Mesendoderm (in vitro differentiated cells): ENCODE data around the gene FAM186B.

Source experiments
- DNase-seq: peaks from one replicate; pipeline ENCODE4 v3.0.0; 2013
- H2AK5ac ChIP-seq: 2 replicates; pipeline ENCODE4 v1.6.1; 2013; ENCODE audit warnings: low read length, inconsistent platforms
- H2BK120ac ChIP-seq: 2 replicates; pipeline ENCODE4 v1.6.1; 2013; ENCODE audit warnings: low read depth, mild to moderate bottlenecking, low read length, moderate library complexity, mixed read lengths
- H2BK15ac ChIP-seq: replicated peaks from 2 replicates; pipeline ENCODE4 v1.6.1; 2013; ENCODE audit warnings: low read depth, mild to moderate bottlenecking, moderate library complexity
- H2BK5ac ChIP-seq: 2 replicates; pipeline ENCODE4 v1.6.1; 2013; ENCODE audit warnings: low read length, inconsistent platforms
- H3K18ac ChIP-seq: 2 replicates; pipeline ENCODE4 v1.6.1; 2013; ENCODE audit warnings: mild to moderate bottlenecking, low read length, mixed read lengths
- H3K23ac ChIP-seq: one replicate; pipeline ENCODE4 v1.6.1; 2013; ENCODE audit warnings: low read length
- H3K27ac ChIP-seq: 2 replicates; pipeline ENCODE4 v1.5.1; 2013; ENCODE audit warnings: low read depth, mild to moderate bottlenecking, inconsistent platforms, low read length, moderate library complexity
- H3K27me3 ChIP-seq: 2 replicates; pipeline ENCODE4 v1.6.1; 2013; ENCODE audit warnings: low read length, control low read depth, mild to moderate bottlenecking, inconsistent platforms; ENCODE audit not compliant: insufficient read depth, poor library complexity
- H3K36me3 ChIP-seq: 2 replicates; pipeline ENCODE4 v1.6.1; 2013; ENCODE audit warnings: low read length, inconsistent platforms; ENCODE audit not compliant: control insufficient read depth, insufficient read depth
- H3K4ac ChIP-seq: one replicate; pipeline ENCODE4 v1.6.1; 2013; ENCODE audit warnings: low read depth, mild to moderate bottlenecking, low read length, moderate library complexity
- H3K4me1 ChIP-seq: 2 replicates; pipeline ENCODE4 v1.6.1; 2013; ENCODE audit warnings: low read depth, low read length, inconsistent platforms; ENCODE audit not compliant: control insufficient read depth
- H3K4me2 ChIP-seq: 2 replicates; pipeline ENCODE4 v1.6.1; 2013; ENCODE audit warnings: low read length
- H3K4me3 ChIP-seq: 2 replicates; pipeline ENCODE4 v1.5.1; 2013; ENCODE audit warnings: mild to moderate bottlenecking, low read length
- H3K56ac ChIP-seq: one replicate; pipeline ENCODE4 v1.6.1; 2013; ENCODE audit warnings: low read length
- H3K79me1 ChIP-seq: 2 replicates; pipeline ENCODE4 v1.6.1; 2013; ENCODE audit warnings: low read length, inconsistent platforms
- H3K79me2 ChIP-seq: 2 replicates; pipeline ENCODE4 v1.6.1; 2013; ENCODE audit warnings: mild to moderate bottlenecking, low read length; ENCODE audit not compliant: control insufficient read depth, insufficient read depth
- H3K9ac ChIP-seq: 2 replicates; pipeline ENCODE4 v1.6.1; 2013; ENCODE audit warnings: low read length, inconsistent platforms
- H4K5ac ChIP-seq: one replicate; pipeline ENCODE4 v1.6.1; 2013; ENCODE audit warnings: low read length
- H4K8ac ChIP-seq: one replicate; pipeline ENCODE4 v1.6.1; 2013; ENCODE audit warnings: low read depth, mild to moderate bottlenecking, control low read depth, low read length, moderate library complexity
- WGBS: extraction: QIAGEN DNeasy Blood & Tissue Kit; methylation state at CpG from one replicate; pipeline ENCODE4 v1.1.7; 2013; ENCODE audit warnings: low lambda C conversion rate, missing lambda C conversion rate; ENCODE audit not compliant: insufficient coverage; ENCODE audit errors: extremely low coverage; 5-methylcytosine and 5-hydroxymethylcytosine counted together

FAM186B gene

GRCh38 chr12:49540229-49541139 lies 65.0 kb downstream of the FAM186B start:
- Histone ChIP-seq H2BK15ac (no peak overlapping the region), H4K5ac (no peak overlapping the region), H3K18ac (no peak overlapping the region), H3K4me1 (peaks cover 2% of the 10 kb centered on the region), H2BK120ac (no peak overlapping the region), H2BK5ac (no peak overlapping the region), H3K79me2 (no peaks in the 10 kb centered on the region), H3K4ac (no peak overlapping the region), H3K27ac (no peak overlapping the region), H4K8ac (no peak overlapping the region), H3K4me3 (no peak overlapping the region), H3K23ac (no peak overlapping the region), H3K36me3 (no peaks in the 10 kb centered on the region), H3K4me2 (no peak overlapping the region), H2AK5ac (no peak overlapping the region), H3K56ac (no peak overlapping the region), H3K9ac (no peak overlapping the region), H3K79me1 (no peaks in the 10 kb centered on the region), H3K27me3 (peaks cover 50% of the 10 kb centered on the region)
- WGBS = no CpG with 5 or more reads among the region's 21 CpGs
- peak; percentile 35 for DNase-seq

GRCh38 chr12:49539406-49540228 lies 65.8 kb downstream of the FAM186B start:
- no peak overlapping the region for H2BK5ac ChIP-seq
- no peaks in the 10 kb centered on the region for H3K79me2 ChIP-seq
- no peak overlapping the region for H3K23ac ChIP-seq
- no peak overlapping the region for H3K9ac ChIP-seq
- H3K4me1 ChIP-seq = peaks cover 2% of the 10 kb centered on the region
- no peak overlapping the region for H2BK15ac ChIP-seq
- no peak overlapping the region for H3K4me2 ChIP-seq
- no peak overlapping the region for H3K27ac ChIP-seq
- no peaks in the 10 kb centered on the region for H3K36me3 ChIP-seq
- H2AK5ac ChIP-seq = no peak overlapping the region
- WGBS = no CpG with 5 or more reads among the region's 47 CpGs
- no peak overlapping the region for H3K4ac ChIP-seq
- peaks cover 50% of the 10 kb centered on the region for H3K27me3 ChIP-seq
- H4K5ac ChIP-seq = no peak overlapping the region
- H3K18ac ChIP-seq = no peak overlapping the region
- H2BK120ac ChIP-seq = no peak overlapping the region
- no peak overlapping the region for H3K4me3 ChIP-seq
- no peaks in the 10 kb centered on the region for H3K79me1 ChIP-seq
- no peak for DNase-seq
- H4K8ac ChIP-seq = no peak overlapping the region
- no peak overlapping the region for H3K56ac ChIP-seq

- peaks cover 2% of the 10 kb centered on the region for H3K4me1 ChIP-seq
- no peak within 1 kb of the TSS for H4K5ac ChIP-seq
- no CpG with 5 or more reads among the region's 107 CpGs for WGBS
- no peak within 1 kb of the TSS for H3K23ac ChIP-seq
- no peak within 1 kb of the TSS for H3K27ac ChIP-seq
- H3K4ac ChIP-seq = no peak within 1 kb of the TSS
- H3K4me2 ChIP-seq = peak within 1 kb of the TSS; percentile 56
- no peak within 1 kb of the TSS for H3K18ac ChIP-seq
- DNase-seq = peak; percentile 76
- H3K9ac ChIP-seq = peak within 1 kb of the TSS; percentile 19
- no peak within 1 kb of the TSS for H2BK120ac ChIP-seq
- H3K27me3 ChIP-seq = peaks cover 50% of the 10 kb centered on the region
- no peaks in the 10 kb centered on the region for H3K36me3 ChIP-seq
- H4K8ac ChIP-seq = no peak within 1 kb of the TSS
- peak within 1 kb of the TSS; percentile 5 for H3K56ac ChIP-seq
- H2AK5ac ChIP-seq = no peak within 1 kb of the TSS
- H2BK5ac ChIP-seq = no peak within 1 kb of the TSS
- no peak within 1 kb of the TSS for H2BK15ac ChIP-seq
- no peak within 1 kb of the TSS for H3K4me3 ChIP-seq
- H3K79me1 ChIP-seq = no peaks in the 10 kb centered on the region
- H3K79me2 ChIP-seq = no peaks in the 10 kb centered on the region
These were observed 66.7 kb downstream of the FAM186B start, which contains the start of gene KCNH3 for GRCh38 chr12:49538510-49539403. KCNH3 (plus strand) TSS chr12:49539030; CDS start chr12:49539417, 387 bp downstream.

GRCh38 chr12:49537752-49538509 lies 67.5 kb downstream of the FAM186B start:
- Histone ChIP-seq H4K5ac (no peak overlapping the region), H2AK5ac (no peak overlapping the region), H2BK120ac (no peak overlapping the region), H3K4me2 (peak overlapping the region; percentile 56), H3K4me1 (peaks cover 2% of the 10 kb centered on the region), H3K79me2 (no peaks in the 10 kb centered on the region), H3K36me3 (no peaks in the 10 kb centered on the region), H3K79me1 (no peaks in the 10 kb centered on the region), H2BK5ac (no peak overlapping the region), H3K56ac (peak overlapping the region; percentile 5), H3K27me3 (peaks cover 47% of the 10 kb centered on the region), H3K23ac (no peak overlapping the region), H3K4ac (no peak overlapping the region), H4K8ac (no peak overlapping the region), H3K4me3 (no peak overlapping the region), H3K9ac (peak overlapping the region; percentile 19), H2BK15ac (no peak overlapping the region), H3K27ac (no peak overlapping the region), H3K18ac (no peak overlapping the region)
- peak; percentile 67 for DNase-seq
- no CpG with 5 or more reads among the region's 61 CpGs for WGBS
